Iris pigment epithelial cell (primary cell): Measurements from ENCODE around the gene IFT57.
"Not testable (repeated sequence)": the region's sequence is repeated elsewhere in the genome, so short reads cannot be mapped to it uniquely, and the experiment has no call there.

Experiments used
- DNase-seq: peaks from one replicate; pipeline ENCODE4 v3.0.0-alpha.2; 2011; ENCODE audit warnings: low read depth

Gene IFT57

DNA sequence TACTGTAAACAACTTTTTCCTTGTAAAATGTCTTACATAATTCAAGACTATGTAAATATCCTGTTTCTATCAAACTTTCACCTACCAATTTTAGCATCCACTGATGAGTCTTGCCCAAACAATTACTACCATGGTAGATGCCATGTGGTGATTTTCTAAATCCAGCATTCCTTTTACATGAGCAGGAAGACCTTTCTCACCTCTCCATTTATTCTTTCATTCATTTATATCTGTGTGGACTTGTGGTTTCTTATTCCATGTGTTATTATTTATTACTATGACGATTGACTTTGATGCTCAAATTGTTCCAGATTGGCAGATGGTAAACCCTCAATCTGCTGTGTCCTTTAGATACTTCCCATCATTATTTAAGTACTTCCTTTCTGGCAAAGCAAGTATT is 62.4 kb downstream of the IFT57 start:
- DNase-seq: peak; percentile 69

- DNase-seq: peak; percentile 84
These were observed 63.1 kb downstream of the IFT57 start for GRCh38 chr3:108159105-108159504.

GRCh38 chr3:108158251-108158650 is 64.0 kb downstream of the IFT57 start:
- no peak for DNase-seq

DNA sequence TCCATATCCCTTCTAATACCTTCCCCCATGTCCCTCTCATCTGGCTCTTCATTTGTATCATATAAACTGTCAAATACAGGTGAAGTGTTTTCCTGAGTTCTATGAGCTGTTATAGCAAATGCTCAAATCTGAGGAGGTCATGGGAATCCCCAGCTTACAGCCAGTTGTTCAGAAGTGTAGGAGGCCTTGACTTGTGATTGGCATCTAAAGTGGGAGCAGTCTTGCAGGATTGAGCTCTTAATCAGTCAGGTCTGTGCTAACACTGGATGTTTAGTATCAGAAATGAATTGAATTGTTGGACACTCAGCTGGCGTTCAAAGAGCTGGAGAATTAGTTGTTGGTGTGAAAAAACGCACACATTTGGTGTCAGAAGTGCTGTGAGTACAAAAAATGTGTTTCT is 65.0 kb downstream of the IFT57 start:
- DNase-seq: no peak

DNA sequence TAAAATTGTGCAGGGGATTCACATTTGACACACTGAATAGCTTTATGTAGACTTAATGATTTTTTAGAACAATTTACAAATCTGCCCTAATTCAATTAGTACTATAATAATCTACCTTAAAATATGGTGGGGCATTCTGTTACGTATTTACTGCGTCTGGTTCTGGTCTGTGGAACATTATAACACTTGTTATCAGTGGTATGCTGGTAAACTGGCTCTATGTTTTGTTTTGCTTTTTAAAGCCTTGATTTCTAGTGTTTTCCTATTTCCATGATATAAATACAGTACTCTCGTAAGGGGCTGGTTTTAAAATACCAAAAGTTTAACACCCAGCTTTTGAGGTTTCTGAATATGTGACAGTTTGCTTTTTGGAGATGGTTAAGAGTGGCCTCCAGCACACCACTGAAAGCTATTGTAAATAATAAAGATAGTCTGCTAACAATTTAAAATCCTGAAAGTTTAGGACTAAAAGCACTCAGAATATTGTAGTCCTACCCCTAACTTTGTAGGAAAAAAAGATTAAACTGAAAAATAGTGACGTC is 65.8 kb downstream of the IFT57 start:
- DNase-seq: no peak

- DNase-seq: not testable (repeated sequence)
These were observed 66.6 kb downstream of the IFT57 start for GRCh38 chr3:108155642-108156041.

DNA sequence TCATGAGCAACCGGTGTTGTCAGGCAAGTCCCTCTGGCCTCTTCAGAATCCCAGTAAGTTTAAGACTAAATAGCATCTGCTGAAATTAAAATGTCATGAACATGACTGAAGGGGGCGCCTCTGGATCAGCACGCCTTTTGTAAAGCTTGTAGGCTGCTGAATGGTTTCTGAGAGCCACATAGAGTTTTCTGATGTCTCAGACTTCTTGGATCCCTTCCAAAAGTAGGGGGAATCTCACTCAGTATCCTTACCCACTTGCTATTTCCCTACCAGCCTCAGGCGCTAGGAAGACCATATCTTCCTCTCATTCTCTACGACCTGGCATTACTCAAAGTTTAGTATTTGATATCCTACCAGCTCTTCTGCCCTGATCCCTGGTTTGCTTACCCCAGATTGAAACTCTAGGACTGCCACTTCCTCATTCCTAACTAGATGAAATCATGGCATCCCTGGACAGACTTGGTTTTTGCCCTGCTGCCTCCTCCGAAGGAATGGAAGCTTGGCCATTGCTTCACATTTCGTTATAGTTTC is 68.7 kb downstream of the IFT57 start:
- peak; percentile 86 for DNase-seq

- DNase-seq: no peak
These were observed 70.0 kb downstream of the IFT57 start for GRCh38 chr3:108152274-108152673.

DNA sequence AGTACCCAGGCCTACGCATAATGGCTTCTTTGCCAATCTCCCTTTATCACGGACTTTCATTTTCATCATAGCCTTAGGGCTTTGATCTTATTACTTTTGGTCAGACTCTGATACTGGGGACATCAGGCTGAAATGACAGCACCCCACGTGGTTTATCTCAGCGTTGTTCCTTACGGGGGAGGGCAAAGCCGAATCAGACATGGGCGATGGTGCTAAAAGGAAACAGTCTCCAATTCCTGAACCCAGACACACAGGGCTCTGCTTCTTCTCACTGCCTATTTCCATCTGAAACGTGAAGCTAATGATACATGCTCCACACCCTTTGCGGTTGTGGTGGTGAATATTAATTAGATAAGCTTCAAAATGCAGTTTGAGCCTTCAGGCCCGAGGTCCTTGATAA is 72.0 kb downstream of the IFT57 start:
- no peak for DNase-seq

- DNase-seq: no peak
These were observed 76.1 kb downstream of the IFT57 start for GRCh38 chr3:108146139-108146538.

- no peak for DNase-seq
These were observed 76.6 kb downstream of the IFT57 start for GRCh38 chr3:108145578-108145977.

DNA sequence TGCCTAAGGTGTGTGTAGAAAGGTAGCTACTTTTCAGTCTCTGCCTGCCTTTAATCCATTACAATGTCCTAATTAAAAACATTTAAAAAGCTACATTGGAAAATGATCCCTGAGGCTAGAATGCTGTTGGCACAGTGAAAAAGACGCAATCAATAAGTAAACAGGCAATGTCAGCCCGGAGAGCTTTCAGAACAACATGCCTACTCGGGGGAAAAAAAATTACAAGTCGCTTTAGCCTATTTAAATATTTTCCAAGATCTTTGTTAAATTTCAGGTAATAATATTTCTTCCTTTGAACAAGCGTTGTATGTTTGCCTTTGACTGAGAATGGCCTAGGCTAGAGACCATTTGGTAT is 84.8 kb downstream of the IFT57 start:
- no peak for DNase-seq

- DNase-seq: no peak
These were observed 85.4 kb downstream of the IFT57 start for GRCh38 chr3:108136561-108137459.

- no peak for DNase-seq
These were observed 87.7 kb downstream of the IFT57 start for GRCh38 chr3:108134555-108134880.

DNA sequence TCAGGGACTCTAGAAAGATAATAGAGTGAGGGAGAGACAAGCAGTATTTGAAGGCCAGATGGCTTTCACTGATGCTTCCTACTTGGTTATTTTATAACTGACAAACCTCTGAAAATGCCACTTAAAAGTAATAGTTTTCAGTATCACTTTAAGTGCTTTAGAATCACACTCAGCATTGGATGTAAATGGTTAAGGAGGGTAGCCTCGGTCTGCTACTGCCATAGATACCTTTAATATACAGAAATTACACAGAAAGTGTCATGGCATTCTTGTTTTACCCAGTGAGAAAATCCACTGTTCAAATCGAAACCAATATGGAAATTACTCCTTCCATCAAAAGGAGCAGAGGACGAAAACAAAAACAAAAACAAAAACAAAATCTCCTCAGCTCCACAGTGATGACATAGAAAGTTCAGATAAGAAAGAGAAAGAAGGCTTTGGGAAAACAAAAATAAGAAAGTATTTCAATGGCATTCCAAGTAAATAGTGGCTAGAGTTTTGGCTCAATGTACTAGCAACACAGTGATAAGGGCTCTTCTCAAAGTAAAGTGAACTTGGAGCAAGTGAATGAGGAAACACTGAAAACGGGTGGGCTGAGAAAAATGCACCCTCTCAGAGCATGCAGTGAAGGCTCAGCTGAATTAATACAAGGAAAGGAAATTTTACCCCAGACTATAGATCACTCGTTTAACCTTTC is 88.2 kb downstream of the IFT57 start:
- no peak for DNase-seq

- DNase-seq: no peak
These were observed 89.2 kb downstream of the IFT57 start for GRCh38 chr3:108133048-108133369.

DNA sequence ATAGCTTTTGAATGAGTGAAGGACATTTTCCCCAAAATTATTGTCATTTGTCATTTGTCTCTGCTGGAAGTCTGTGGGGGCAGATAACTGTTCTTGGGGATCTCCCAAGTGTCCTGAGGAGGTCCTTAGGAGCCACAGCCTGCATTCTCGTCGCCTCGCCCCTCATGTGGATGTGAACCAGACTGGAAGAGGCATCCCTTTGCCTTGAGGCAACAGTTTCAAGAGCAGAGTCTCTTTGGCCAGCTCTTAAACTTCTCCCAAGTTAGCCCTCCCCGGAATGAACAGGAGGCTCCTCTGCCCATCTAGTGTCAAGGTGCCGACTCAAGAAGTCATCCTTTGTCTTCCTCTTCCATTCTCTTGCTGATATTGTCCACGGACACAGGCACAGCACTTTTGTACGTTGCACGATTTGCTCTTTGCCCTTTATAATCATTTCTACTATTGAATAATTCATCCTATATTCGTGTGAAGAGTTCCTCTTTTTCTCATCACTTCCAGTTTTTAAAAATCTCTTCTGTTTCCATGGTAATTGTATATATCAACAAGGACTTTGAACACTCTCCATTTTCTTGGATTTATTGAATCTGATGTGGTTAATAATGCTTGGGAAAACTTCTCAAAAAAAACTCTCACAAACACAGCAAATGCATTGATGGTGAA is 90.6 kb downstream of the IFT57 start:
- peak; percentile 6 for DNase-seq

DNA sequence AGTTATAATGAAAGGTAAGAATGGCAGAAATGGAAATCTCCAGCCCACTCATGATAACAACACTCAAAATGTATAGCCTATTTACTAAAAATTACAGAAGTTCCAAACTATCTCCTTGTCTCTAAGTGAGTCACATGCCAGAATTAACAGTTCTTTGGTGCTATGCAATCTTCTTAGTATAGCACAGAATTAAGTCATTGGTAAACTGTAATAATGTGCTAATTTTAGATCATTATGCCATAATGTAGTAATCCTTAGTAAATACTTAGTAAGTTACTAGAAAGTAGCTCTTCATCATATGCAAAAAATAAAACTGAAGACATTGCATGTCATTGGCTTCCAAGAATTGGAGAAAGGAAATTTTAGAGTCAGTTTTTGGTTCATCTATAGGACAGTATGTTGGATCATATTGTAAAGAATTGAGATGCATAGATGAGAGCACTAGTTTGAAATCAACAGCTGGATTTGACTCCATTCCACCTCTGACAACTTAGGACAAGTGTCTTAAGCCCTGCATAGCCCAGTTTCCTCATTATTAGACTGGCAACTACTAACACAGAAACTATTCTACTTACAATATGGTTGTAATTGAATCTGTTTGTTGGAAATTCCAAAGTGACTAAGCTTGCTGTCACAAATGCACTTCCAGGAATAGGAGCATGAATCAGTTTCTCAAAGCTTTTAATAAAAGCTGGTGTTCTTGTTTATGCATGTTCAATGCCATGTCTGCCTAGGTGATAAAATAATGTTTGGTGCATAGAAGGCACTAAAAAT is 91.3 kb downstream of the IFT57 start:
- peak; percentile 91 for DNase-seq

- no peak for DNase-seq
These were observed 92.0 kb downstream of the IFT57 start for GRCh38 chr3:108130236-108130635.

DNA sequence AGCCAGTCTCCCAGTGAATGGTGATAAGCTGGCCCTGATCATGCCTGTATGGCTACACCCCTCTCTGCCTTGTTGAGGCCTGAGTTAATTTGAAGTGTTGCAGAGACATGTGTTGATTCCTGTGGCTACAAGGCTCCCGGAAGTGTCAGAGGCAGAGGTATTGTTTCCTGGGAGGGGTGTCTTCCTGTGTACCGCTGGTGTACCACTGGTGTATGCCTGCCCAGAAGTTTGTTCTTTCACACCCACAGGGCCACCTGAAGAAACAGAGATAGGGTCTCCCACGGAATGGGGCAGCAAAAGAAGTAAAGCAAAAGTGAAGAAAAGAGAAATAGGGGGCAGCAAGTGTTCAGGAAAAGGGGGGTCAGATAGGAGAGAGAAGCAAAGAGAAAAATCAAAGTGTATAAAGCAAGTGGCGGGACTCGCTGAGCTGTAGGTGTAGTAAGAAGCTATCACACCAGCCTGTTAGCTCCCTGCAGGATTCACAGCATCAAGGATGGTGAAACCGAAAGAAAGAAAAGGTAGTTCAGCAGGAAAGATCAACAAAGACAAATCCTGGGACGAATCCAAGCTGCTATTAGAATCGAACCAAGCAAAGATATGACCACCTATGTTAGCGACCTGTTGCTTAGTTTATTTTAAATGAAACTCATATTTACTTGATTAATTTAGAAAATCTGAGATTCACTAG is 94.8 kb downstream of the IFT57 start:
- DNase-seq: no peak

GRCh38 chr3:108126348-108126747 is 95.9 kb downstream of the IFT57 start:
- DNase-seq: no peak
